Transverse colon (tissue), 3 donors: ENCODE results near the gene HECA.

Source experiments
- EP300 ChIP-seq: sonication (generic); formaldehyde crosslinking; IDR thresholded peaks from one replicate; pipeline ENCODE4 v1.6.1; 2017; ENCODE audit warnings: antibody characterized with exemption, low read depth
- TF ChIP-seq, protein P1 (sequence below), 5 experiments: fragments of 200-600 bp in 3 of 5; fragments of 450-650 bp in 2 of 5; sonication (generic) in 3 of 5; IDR thresholded peaks; 1 replicate in 2 of 5; 2 replicates in 3 of 5; pipeline ENCODE4 v1.5.1; 2016 to 2017; ENCODE audit warnings: antibody characterized with exemption in 5 of 5, inconsistent platforms in 3 of 5, mild to moderate bottlenecking in 2 of 5, moderate library complexity in 1 of 5

DNA sequence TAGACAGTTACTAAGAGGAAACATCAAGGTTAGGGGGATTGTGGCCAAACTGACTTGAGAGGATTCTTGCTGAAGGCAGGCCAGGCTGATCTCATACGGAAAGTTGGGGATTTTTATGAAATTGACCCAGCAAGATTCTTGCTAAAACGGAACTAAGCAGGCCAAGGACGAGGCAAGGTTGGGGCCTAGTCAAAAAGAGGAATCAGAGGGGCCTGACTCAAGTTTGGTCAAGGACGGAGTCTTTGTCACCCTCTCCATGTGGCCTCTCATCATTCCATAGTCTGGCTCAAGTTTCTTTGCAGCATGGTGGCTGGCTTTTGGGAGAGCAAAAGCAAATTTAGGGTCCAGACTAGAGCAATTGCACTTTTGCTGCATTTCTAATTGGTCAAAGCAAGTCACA lies 7.9 kb upstream of the HECA start:
- no peak for TF ChIP-seq EP300
- TF ChIP-seq, protein P1, sequence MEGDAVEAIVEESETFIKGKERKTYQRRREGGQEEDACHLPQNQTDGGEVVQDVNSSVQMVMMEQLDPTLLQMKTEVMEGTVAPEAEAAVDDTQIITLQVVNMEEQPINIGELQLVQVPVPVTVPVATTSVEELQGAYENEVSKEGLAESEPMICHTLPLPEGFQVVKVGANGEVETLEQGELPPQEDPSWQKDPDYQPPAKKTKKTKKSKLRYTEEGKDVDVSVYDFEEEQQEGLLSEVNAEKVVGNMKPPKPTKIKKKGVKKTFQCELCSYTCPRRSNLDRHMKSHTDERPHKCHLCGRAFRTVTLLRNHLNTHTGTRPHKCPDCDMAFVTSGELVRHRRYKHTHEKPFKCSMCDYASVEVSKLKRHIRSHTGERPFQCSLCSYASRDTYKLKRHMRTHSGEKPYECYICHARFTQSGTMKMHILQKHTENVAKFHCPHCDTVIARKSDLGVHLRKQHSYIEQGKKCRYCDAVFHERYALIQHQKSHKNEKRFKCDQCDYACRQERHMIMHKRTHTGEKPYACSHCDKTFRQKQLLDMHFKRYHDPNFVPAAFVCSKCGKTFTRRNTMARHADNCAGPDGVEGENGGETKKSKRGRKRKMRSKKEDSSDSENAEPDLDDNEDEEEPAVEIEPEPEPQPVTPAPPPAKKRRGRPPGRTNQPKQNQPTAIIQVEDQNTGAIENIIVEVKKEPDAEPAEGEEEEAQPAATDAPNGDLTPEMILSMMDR (IDR thresholded peaks at IDR 0.05): no peak
